Mucosa of rectum (tissue), 2 donors: Measurements from ENCODE around the gene NDC80.
A peak's percentile ranks its signal among the peaks of the same experiment; 100 is the strongest.
"Not testable (repeated sequence)": the region's sequence is repeated elsewhere in the genome, so short reads cannot be mapped to it uniquely, and the experiment has no call there.

Source experiments
- H3K27ac ChIP-seq, 2 donors: one replicate each; pipeline ENCODE4 v1.7.0; 2013; ENCODE audit warnings: inconsistent platforms in 2 of 2, low read depth in 2 of 2, low read length in 2 of 2
- H3K27me3 ChIP-seq, 2 donors: one replicate each; pipeline ENCODE4 v1.7.0; 2013; ENCODE audit warnings: low read length in 2 of 2; ENCODE audit not compliant: control insufficient read depth in 2 of 2, insufficient read depth in 2 of 2
- H3K36me3 ChIP-seq, 2 donors: one replicate each; pipeline ENCODE4 v1.7.0; 2013; ENCODE audit warnings: low read length in 2 of 2; ENCODE audit not compliant: control insufficient read depth in 2 of 2, insufficient read depth in 2 of 2
- H3K4me1 ChIP-seq, 2 donors: one replicate each; pipeline ENCODE4 v1.7.0; 2013; ENCODE audit warnings: low read length in 2 of 2, mild to moderate bottlenecking in 1 of 2; ENCODE audit not compliant: control insufficient read depth in 2 of 2, insufficient read depth in 2 of 2
- H3K4me3 ChIP-seq, 2 donors: one replicate each; pipeline ENCODE4 v1.7.0; 2013; ENCODE audit warnings: low read length in 2 of 2
- H3K9ac ChIP-seq, 2 donors: one replicate each; pipeline ENCODE4 v1.7.0; 2013; ENCODE audit warnings: low read length in 2 of 2, low read depth in 1 of 2, mild to moderate bottlenecking in 1 of 2
- H3K9me3 ChIP-seq, 2 donors: one replicate each; pipeline ENCODE4 v1.7.0; 2013; ENCODE audit warnings: low read length in 2 of 2; ENCODE audit not compliant: control insufficient read depth in 2 of 2
- donor health status: healthy.
- donor health status: Normal muscosa, but diverticular disease.

Gene NDC80

GRCh38 chr18:2571200-2572170 lies at the start of gene NDC80, which contains the start of gene METTL4:
Gene NDC80 (plus strand): TSS chr18:2571557. CDS start chr18:2572986, 1,429 bp downstream.
Gene METTL4 (minus strand): TSS chr18:2571505. CDS start chr18:2567216, 4,289 bp downstream.
- Histone ChIP-seq H3K4me1 (peaks cover 7 to 17% of the 10 kb centered on the region in 2 donors), H3K9ac (peak within 1 kb of the TSS; percentile 90 to 91), H3K4me3 (peak within 1 kb of the TSS; percentile 94 to 95), H3K27ac (peak within 1 kb of the TSS; percentile 89 to 92), H3K27me3 (no peaks in the 10 kb centered on the region), H3K9me3 (no peaks in the 10 kb centered on the region), H3K36me3 (peaks cover 0 to 6% of the 10 kb centered on the region in 2 donors)

- H3K4me3 ChIP-seq, result no peak overlapping the region
- no peaks in the 10 kb centered on the region for H3K9me3 ChIP-seq
- H3K36me3 ChIP-seq, result no peaks in the 10 kb centered on the region
- no peaks in the 10 kb centered on the region for H3K4me1 ChIP-seq
- no peak overlapping the region for H3K9ac ChIP-seq
- H3K27ac ChIP-seq, result no peak overlapping the region
- H3K27me3 ChIP-seq, result no peaks in the 10 kb centered on the region
These were observed 49.2 kb upstream of the NDC80 start for GRCh38 chr18:2522112-2522511.

GRCh38 chr18:2524794-2525198 lies 46.6 kb upstream of the NDC80 start:
- H3K27me3 ChIP-seq, H3K4me1 ChIP-seq, H3K9ac ChIP-seq, H3K27ac ChIP-seq, H3K9me3 ChIP-seq, H3K4me3 ChIP-seq, H3K36me3 ChIP-seq: not testable (repeated sequence)

- Histone ChIP-seq H3K4me3 (no peak overlapping the region), H3K27me3 (no peaks in the 10 kb centered on the region), H3K36me3 (no peaks in the 10 kb centered on the region), H3K27ac (no peak overlapping the region), H3K4me1 (no peaks in the 10 kb centered on the region), H3K9ac (no peak overlapping the region), H3K9me3 (no peaks in the 10 kb centered on the region)
These were observed 45.0 kb upstream of the NDC80 start for GRCh38 chr18:2526329-2526728.

- Histone ChIP-seq H3K27ac (no peak overlapping the region), H3K9ac (no peak overlapping the region)
These were observed 42.2 kb upstream of the NDC80 start for GRCh38 chr18:2529154-2529553.

GRCh38 chr18:2531751-2532150 lies 39.6 kb upstream of the NDC80 start:
- H3K27ac ChIP-seq, result no peak overlapping the region
- H3K4me3 ChIP-seq, result no peak overlapping the region
- no peak overlapping the region for H3K9ac ChIP-seq
- no peaks in the 10 kb centered on the region for H3K27me3 ChIP-seq
- H3K36me3 ChIP-seq, result peaks cover 0 to 7% of the 10 kb centered on the region in 2 donors
- no peaks in the 10 kb centered on the region for H3K4me1 ChIP-seq
- no peaks in the 10 kb centered on the region for H3K9me3 ChIP-seq

More at GRCh38 chr18:2529154-2529553, 42.2 kb upstream of the NDC80 start:
- Histone ChIP-seq H3K27me3 (no peaks in the 10 kb centered on the region), H3K4me3 (no peak overlapping the region), H3K4me1 (no peaks in the 10 kb centered on the region), H3K36me3 (no peaks in the 10 kb centered on the region), H3K9me3 (no peaks in the 10 kb centered on the region)

GRCh38 chr18:2532797-2533196 lies 38.6 kb upstream of the NDC80 start:
- H3K27me3 ChIP-seq, result no peaks in the 10 kb centered on the region
- H3K36me3 ChIP-seq, result peaks cover 0 to 7% of the 10 kb centered on the region in 2 donors
- H3K27ac ChIP-seq, result no peak overlapping the region
- no peak overlapping the region for H3K4me3 ChIP-seq
- no peaks in the 10 kb centered on the region for H3K9me3 ChIP-seq
- no peaks in the 10 kb centered on the region for H3K4me1 ChIP-seq
- H3K9ac ChIP-seq, result no peak overlapping the region

GRCh38 chr18:2534906-2535305 lies 36.5 kb upstream of the NDC80 start:
- H3K9ac ChIP-seq, result no peak overlapping the region
- peaks cover 0 to 7% of the 10 kb centered on the region in 2 donors for H3K36me3 ChIP-seq
- no peaks in the 10 kb centered on the region for H3K9me3 ChIP-seq
- H3K4me3 ChIP-seq, result no peak overlapping the region
- H3K27me3 ChIP-seq, result no peaks in the 10 kb centered on the region
- H3K4me1 ChIP-seq, result no peaks in the 10 kb centered on the region
- no peak overlapping the region for H3K27ac ChIP-seq

- Histone ChIP-seq H3K4me3 (no peak overlapping the region), H3K27me3 (no peaks in the 10 kb centered on the region), H3K9me3 (no peaks in the 10 kb centered on the region), H3K9ac (no peak overlapping the region), H3K27ac (no peak overlapping the region), H3K4me1 (no peaks in the 10 kb centered on the region), H3K36me3 (peaks cover 0 to 7% of the 10 kb centered on the region in 2 donors)
These were observed 35.9 kb upstream of the NDC80 start for GRCh38 chr18:2535419-2535910.

- H3K4me1 ChIP-seq, result no peaks in the 10 kb centered on the region
- no peak overlapping the region for H3K27ac ChIP-seq
- peaks cover 0 to 7% of the 10 kb centered on the region in 2 donors for H3K36me3 ChIP-seq
- H3K9ac ChIP-seq, result no peak overlapping the region
- H3K4me3 ChIP-seq, result no peak overlapping the region
- no peaks in the 10 kb centered on the region for H3K27me3 ChIP-seq
- no peaks in the 10 kb centered on the region for H3K9me3 ChIP-seq
These were observed 35.3 kb upstream of the NDC80 start for GRCh38 chr18:2536063-2536462.
